Trophoblast cell (in vitro differentiated cells and primary cell): Measurements from ENCODE around the gene TCEAL8.
"Not testable (repeated sequence)": the region's sequence is repeated elsewhere in the genome, so short reads cannot be mapped to it uniquely, and the experiment has no call there.

Experiments used
- DNase-seq, 2 donors: peaks; one replicate each; pipeline ENCODE4 v3.0.0-alpha.2; 2016
- H2AFZ ChIP-seq: 2 replicates; pipeline ENCODE4 v1.6.1; 2013; ENCODE audit warnings: low read length, moderate library complexity, mild to moderate bottlenecking; ENCODE audit not compliant: insufficient read depth, poor library complexity
- H2AK5ac ChIP-seq: 2 replicates; pipeline ENCODE4 v1.6.1; 2013; ENCODE audit warnings: mild to moderate bottlenecking, low read length
- H2BK120ac ChIP-seq: 2 replicates; pipeline ENCODE4 v1.6.1; 2013; ENCODE audit warnings: low read length, mild to moderate bottlenecking, moderate library complexity; ENCODE audit not compliant: insufficient read depth, poor library complexity
- H2BK12ac ChIP-seq: 2 replicates; pipeline ENCODE4 v1.6.1; 2013; ENCODE audit warnings: mild to moderate bottlenecking, low read length, moderate library complexity
- H2BK5ac ChIP-seq: 2 replicates; pipeline ENCODE4 v1.6.1; 2013; ENCODE audit warnings: low read length, low read depth, moderate library complexity, mild to moderate bottlenecking; ENCODE audit not compliant: poor library complexity
- H3K14ac ChIP-seq: 2 replicates; pipeline ENCODE4 v1.6.1; 2013; ENCODE audit warnings: mild to moderate bottlenecking, low read length
- H3K18ac ChIP-seq: 2 replicates; pipeline ENCODE4 v1.6.1; 2013; ENCODE audit warnings: mild to moderate bottlenecking, low read length
- H3K23ac ChIP-seq: 2 replicates; pipeline ENCODE4 v1.6.1; 2013; ENCODE audit warnings: low read length
- H3K27ac ChIP-seq: 2 replicates; pipeline ENCODE4 v1.5.1; 2013; ENCODE audit warnings: low read depth, mild to moderate bottlenecking, inconsistent platforms, low read length, moderate library complexity
- H3K27me3 ChIP-seq: 2 replicates; pipeline ENCODE4 v1.6.1; 2013; ENCODE audit warnings: inconsistent platforms, mild to moderate bottlenecking, low read length, moderate library complexity; ENCODE audit not compliant: insufficient read depth
- H3K36me3 ChIP-seq, 2 experiments: 1 replicate in 1 of 2; 2 replicates in 1 of 2; pipeline ENCODE4 v1.6.1; 2013; ENCODE audit warnings: low read length in 2 of 2, mild to moderate bottlenecking in 2 of 2, moderate library complexity in 1 of 2; ENCODE audit not compliant: insufficient read depth in 2 of 2, control insufficient read depth in 1 of 2
- H3K4ac ChIP-seq: 2 replicates; pipeline ENCODE4 v1.6.1; 2013; ENCODE audit warnings: low read depth, mild to moderate bottlenecking, low read length, moderate library complexity
- H3K4me1 ChIP-seq, 2 experiments: 1 replicate in 1 of 2; 2 replicates in 1 of 2; pipeline ENCODE4 v1.6.1; 2013; ENCODE audit warnings: low read length in 2 of 2, mild to moderate bottlenecking in 2 of 2, moderate library complexity in 1 of 2; ENCODE audit not compliant: insufficient read depth in 2 of 2, control insufficient read depth in 1 of 2
- H3K4me2 ChIP-seq: 2 replicates; pipeline ENCODE4 v1.6.1; 2013; ENCODE audit warnings: inconsistent platforms, mild to moderate bottlenecking, low read length, moderate library complexity
- H3K4me3 ChIP-seq: 2 replicates; pipeline ENCODE4 v1.5.1; 2013; ENCODE audit warnings: mild to moderate bottlenecking, low read depth, low read length, inconsistent platforms
- H3K79me1 ChIP-seq: one replicate; pipeline ENCODE4 v1.6.1; 2013; ENCODE audit warnings: low read length
- H3K79me2 ChIP-seq: 2 replicates; pipeline ENCODE4 v1.6.1; 2013; ENCODE audit warnings: low read length, mild to moderate bottlenecking; ENCODE audit not compliant: control insufficient read depth, insufficient read depth, poor library complexity
- H3K9ac ChIP-seq: 2 replicates; pipeline ENCODE4 v1.6.1; 2013; ENCODE audit warnings: mild to moderate bottlenecking, low read length
- H3K9me3 ChIP-seq: 2 replicates; pipeline ENCODE4 v1.6.1; 2013; ENCODE audit warnings: low read depth, mild to moderate bottlenecking, control low read depth, inconsistent platforms, low read length; ENCODE audit not compliant: insufficient read depth
- H4K12ac ChIP-seq: 2 replicates; pipeline ENCODE4 v1.6.1; 2013; ENCODE audit warnings: low read depth, mild to moderate bottlenecking, low read length, moderate library complexity
- H4K8ac ChIP-seq: 2 replicates; pipeline ENCODE4 v1.6.1; 2013; ENCODE audit warnings: low read depth, mild to moderate bottlenecking, low read length, moderate library complexity
- H4K91ac ChIP-seq: one replicate; pipeline ENCODE4 v1.6.1; 2013; ENCODE audit warnings: low read depth, mild to moderate bottlenecking, low read length, moderate library complexity
- WGBS: extraction: QIAGEN DNeasy Blood & Tissue Kit; methylation state at CpG from one replicate; pipeline ENCODE4 v1.1.7; 2013; ENCODE audit warnings: missing lambda C conversion rate; ENCODE audit not compliant: insufficient read length, insufficient coverage; ENCODE audit errors: extremely low coverage; 5-methylcytosine and 5-hydroxymethylcytosine counted together

TCEAL8 gene

GRCh38 chrX:103235608-103236007, 19.3 kb downstream of the TCEAL8 start:
- H2AFZ ChIP-seq, H3K79me2 ChIP-seq, H4K8ac ChIP-seq, H3K27ac ChIP-seq, H3K36me3 ChIP-seq, H3K27me3 ChIP-seq, H2AK5ac ChIP-seq, H3K4me3 ChIP-seq, H3K9me3 ChIP-seq, H3K4me1 ChIP-seq, H3K9ac ChIP-seq, H3K4me2 ChIP-seq, H2BK12ac ChIP-seq, H4K12ac ChIP-seq, H2BK5ac ChIP-seq, H3K18ac ChIP-seq, H3K4ac ChIP-seq, DNase-seq, H4K91ac ChIP-seq, H3K79me1 ChIP-seq, H2BK120ac ChIP-seq, H3K23ac ChIP-seq, H3K14ac ChIP-seq: not testable (repeated sequence)
- WGBS = no CpG with 5 or more reads among the region's 2 CpGs

GRCh38 chrX:103234869-103235268, 20.1 kb downstream of the TCEAL8 start:
- Histone ChIP-seq H4K91ac (no peak overlapping the region), H3K4me3 (no peak overlapping the region), H2AK5ac (no peak overlapping the region), H3K14ac (no peak overlapping the region), H2BK120ac (no peak overlapping the region), H4K12ac (no peak overlapping the region), H3K9me3 (no peaks in the 10 kb centered on the region), H3K27ac (no peak overlapping the region), H3K23ac (no peak overlapping the region), H3K9ac (no peak overlapping the region), H3K27me3 (no peaks in the 10 kb centered on the region), H3K79me2 (no peaks in the 10 kb centered on the region), H2BK5ac (no peak overlapping the region), H3K18ac (no peak overlapping the region), H3K36me3 (no peaks in the 10 kb centered on the region), H4K8ac (no peak overlapping the region), H3K4me2 (no peak overlapping the region), H2BK12ac (no peak overlapping the region), H2AFZ (no peak overlapping the region), H3K79me1 (no peaks in the 10 kb centered on the region), H3K4me1 (no peaks in the 10 kb centered on the region), H3K4ac (no peak overlapping the region)
- WGBS = no CpG with 5 or more reads among the region's 1 CpG
- no peak for DNase-seq

- Histone ChIP-seq H4K91ac (no peak overlapping the region), H2AK5ac (no peak overlapping the region), H2BK12ac (no peak overlapping the region), H3K18ac (no peak overlapping the region), H4K8ac (no peak overlapping the region), H3K79me2 (no peaks in the 10 kb centered on the region), H3K27me3 (no peaks in the 10 kb centered on the region), H2AFZ (no peak overlapping the region), H3K4me1 (no peaks in the 10 kb centered on the region), H3K9me3 (no peaks in the 10 kb centered on the region), H3K4me3 (no peak overlapping the region), H3K27ac (no peak overlapping the region), H4K12ac (no peak overlapping the region), H3K79me1 (no peaks in the 10 kb centered on the region), H2BK120ac (no peak overlapping the region), H3K9ac (no peak overlapping the region), H3K36me3 (no peaks in the 10 kb centered on the region), H3K14ac (no peak overlapping the region), H3K4ac (no peak overlapping the region), H2BK5ac (no peak overlapping the region), H3K23ac (no peak overlapping the region), H3K4me2 (no peak overlapping the region)
- WGBS = no CpG with 5 or more reads among the region's 2 CpGs
- DNase-seq = no peak
Measured at GRCh38 chrX:103233263-103233662, 21.7 kb downstream of the TCEAL8 start.

GRCh38 chrX:103225918-103226317, 29.0 kb downstream of the TCEAL8 start:
- H2AFZ ChIP-seq, H3K23ac ChIP-seq, H3K9me3 ChIP-seq, H3K4ac ChIP-seq, H4K8ac ChIP-seq, H3K18ac ChIP-seq, H2BK12ac ChIP-seq, DNase-seq, H3K4me2 ChIP-seq, H3K36me3 ChIP-seq, H3K27ac ChIP-seq, H3K79me1 ChIP-seq, H4K12ac ChIP-seq, H4K91ac ChIP-seq, H3K27me3 ChIP-seq, H3K9ac ChIP-seq, H3K4me1 ChIP-seq, H2BK5ac ChIP-seq, H3K14ac ChIP-seq, H3K4me3 ChIP-seq, H3K79me2 ChIP-seq, H2AK5ac ChIP-seq, H2BK120ac ChIP-seq: not testable (repeated sequence)
- no CpG with 5 or more reads among the region's 4 CpGs for WGBS
